ENCODE results near the gene ZBTB42.

The ZBTB42 gene

GRCh38 chr14:104769324-104770071 is 31.4 kb upstream of the ZBTB42 start:
- Histone ChIP-seq H3K27ac (no peak overlapping the region), H3K27me3 (ENCODE audit: control insufficient read depth, insufficient read depth, low read length) (no peaks in the 10 kb centered on the region)

GRCh38 chr14:104770072-104770579 is 30.8 kb upstream of the ZBTB42 start:
- Histone ChIP-seq H3K79me2 (no peaks in the 10 kb centered on the region), H3K36me3 (ENCODE audit: control insufficient read depth, insufficient read depth, low read length) (no peaks in the 10 kb centered on the region), H3K9ac (no peak overlapping the region), H3K27me3 (ENCODE audit: control insufficient read depth, insufficient read depth, low read length) (no peaks in the 10 kb centered on the region), H3K4me1 (peaks cover 5% of the 10 kb centered on the region), H2AFZ (no peak overlapping the region), H3K4me3 (ENCODE audit: low read depth, low read length) (no peak overlapping the region), H3K4me2 (ENCODE audit: low read length) (no peak overlapping the region), H3K27ac (no peak overlapping the region), H3K9me3 (ENCODE audit: control insufficient read depth, low read length) (no peaks in the 10 kb centered on the region)
- no peak for TF ChIP-seq CTCF (IDR thresholded peaks at IDR 0.05)

More at GRCh38 chr14:104769324-104770071, 31.4 kb upstream of the ZBTB42 start:
- Histone ChIP-seq H2AFZ (no peak overlapping the region), H3K79me2 (no peaks in the 10 kb centered on the region), H3K4me1 (peaks cover 5% of the 10 kb centered on the region), H3K4me2 (ENCODE audit: low read length) (no peak overlapping the region), H3K36me3 (ENCODE audit: control insufficient read depth, insufficient read depth, low read length) (no peaks in the 10 kb centered on the region), H3K4me3 (ENCODE audit: low read depth, low read length) (no peak overlapping the region), H3K9me3 (ENCODE audit: control insufficient read depth, low read length) (no peaks in the 10 kb centered on the region), H3K9ac (no peak overlapping the region)
- TF ChIP-seq CTCF (IDR thresholded peaks at IDR 0.05) = no peak

GRCh38 chr14:104770851-104771272 is 30.0 kb upstream of the ZBTB42 start:
- H3K36me3 ChIP-seq (ENCODE audit: control insufficient read depth, insufficient read depth, low read length) = no peaks in the 10 kb centered on the region
- no peak overlapping the region for H2AFZ ChIP-seq
- no peaks in the 10 kb centered on the region for H3K79me2 ChIP-seq
- no peaks in the 10 kb centered on the region for H3K9me3 ChIP-seq (ENCODE audit: control insufficient read depth, low read length)
- no peak overlapping the region for H3K9ac ChIP-seq
- no peak overlapping the region for H3K27ac ChIP-seq
- peaks cover 5% of the 10 kb centered on the region for H3K4me1 ChIP-seq
- no peak overlapping the region for H3K4me2 ChIP-seq (ENCODE audit: low read length)
- no peaks in the 10 kb centered on the region for H3K27me3 ChIP-seq (ENCODE audit: control insufficient read depth, insufficient read depth, low read length)
- H3K4me3 ChIP-seq (ENCODE audit: low read depth, low read length) = no peak overlapping the region
- TF ChIP-seq CTCF (IDR thresholded peaks at IDR 0.05) = peak; percentile 26

- Histone ChIP-seq H2AFZ (no peak overlapping the region), H3K4me3 (ENCODE audit: low read depth, low read length) (no peak overlapping the region), H3K4me1 (peaks cover 5% of the 10 kb centered on the region), H3K36me3 (ENCODE audit: control insufficient read depth, insufficient read depth, low read length) (no peaks in the 10 kb centered on the region), H3K79me2 (no peaks in the 10 kb centered on the region), H3K9ac (no peak overlapping the region), H3K27ac (no peak overlapping the region), H3K27me3 (ENCODE audit: control insufficient read depth, insufficient read depth, low read length) (no peaks in the 10 kb centered on the region), H3K4me2 (ENCODE audit: low read length) (no peak overlapping the region), H3K9me3 (ENCODE audit: control insufficient read depth, low read length) (no peaks in the 10 kb centered on the region)
- TF ChIP-seq CTCF (IDR thresholded peaks at IDR 0.05) = no peak
Measured at GRCh38 chr14:104771374-104771773, 29.5 kb upstream of the ZBTB42 start.

All from parathyroid adenoma (tissue), 2 donors.